GM23338 (cell line): ENCODE results near the gene C6orf89. TPM values are rescaled to one million over a fixed set of nuclear protein-coding genes. Genes with fewer than 3 reads are reported as not detected.
A peak's percentile ranks its signal among the peaks of the same experiment; 100 is the strongest.

Experiments used
- ATAC-seq: fragments of 200-7000 bp; cut with Tn5 transposase; 3 replicates; pipeline ENCODE4 v1.9.1; 2020
- DNase-seq: peaks from one replicate; pipeline ENCODE4 v3.0.0-alpha.2; 2015; ENCODE audit warnings: low spot score
- H2AFZ ChIP-seq: fragments of 200-600 bp; sonication (generic); 2 replicates; pipeline ENCODE4 v1.8.0; 2016; ENCODE audit warnings: antibody characterized with exemption, mild to moderate bottlenecking, moderate library complexity
- H3F3A ChIP-seq: fragments of 200-600 bp; sonication (generic); replicated peaks from 2 replicates; pipeline ENCODE4 v1.8.0; 2017; ENCODE audit warnings: antibody characterized with exemption, mixed run types, low read depth
- H3K27ac ChIP-seq: fragments of 200-600 bp; sonication (generic); 2 replicates; pipeline ENCODE4 v1.6.1; 2016; ENCODE audit warnings: low read depth
- H3K27me3 ChIP-seq: fragments of 200-600 bp; sonication (generic); 2 replicates; pipeline ENCODE4 v1.8.0; 2016; ENCODE audit warnings: mild to moderate bottlenecking, mixed run types, moderate library complexity; ENCODE audit not compliant: insufficient read depth
- H3K36me3 ChIP-seq: fragments of 200-600 bp; sonication (generic); 2 replicates; pipeline ENCODE4 v1.8.0; 2016; ENCODE audit warnings: mild to moderate bottlenecking; ENCODE audit not compliant: insufficient read depth
- H3K4me1 ChIP-seq: fragments of 200-600 bp; sonication (generic); 2 replicates; pipeline ENCODE4 v1.8.0; 2016; ENCODE audit warnings: mild to moderate bottlenecking, moderate library complexity; ENCODE audit not compliant: insufficient read depth
- H3K4me2 ChIP-seq: fragments of 200-600 bp; sonication (generic); 2 replicates; pipeline ENCODE4 v1.7.1; 2017; ENCODE audit warnings: mixed run types
- H3K4me3 ChIP-seq: fragments of 200-600 bp; sonication (generic); 2 replicates; pipeline ENCODE4 v1.6.1; 2016; ENCODE audit warnings: mixed run types
- H3K79me2 ChIP-seq: fragments of 200-600 bp; sonication (generic); replicated peaks from 2 replicates; pipeline ENCODE4 v1.8.0; 2017; ENCODE audit warnings: mild to moderate bottlenecking; ENCODE audit not compliant: insufficient read depth
- H3K9me2 ChIP-seq: fragments of 200-600 bp; sonication (generic); 2 replicates; pipeline ENCODE4 v1.8.0; 2017; ENCODE audit not compliant: insufficient read depth
- H4K20me1 ChIP-seq: fragments of 200-600 bp; sonication (generic); replicated peaks from 2 replicates; pipeline ENCODE4 v1.8.0; 2017; ENCODE audit warnings: mild to moderate bottlenecking; ENCODE audit not compliant: insufficient read depth
- H3K27ac Mint-ChIP-seq: 2 replicates; pipeline ENCODE4 v1.8.0; 2020; ENCODE audit warnings: inconsistent platforms, mild to moderate bottlenecking, moderate library complexity, mixed read lengths
- H3K27me3 Mint-ChIP-seq: 3 replicates; pipeline ENCODE4 v1.8.0; 2022; ENCODE audit warnings: low read depth, mild to moderate bottlenecking, moderate library complexity, mixed read lengths, inconsistent platforms; ENCODE audit not compliant: insufficient read depth, poor library complexity
- H3K36me3 Mint-ChIP-seq: 3 replicates; pipeline ENCODE4 v1.8.0; 2021; ENCODE audit warnings: low read depth, mild to moderate bottlenecking, inconsistent platforms, moderate library complexity, mixed read lengths
- H3K4me1 Mint-ChIP-seq: 3 replicates; pipeline ENCODE4 v1.8.0; 2020; ENCODE audit warnings: mild to moderate bottlenecking, inconsistent platforms, mixed read lengths
- H3K4me3 Mint-ChIP-seq: 3 replicates; pipeline ENCODE4 v1.8.0; 2021; ENCODE audit warnings: moderate library complexity, mild to moderate bottlenecking, inconsistent platforms, mixed read lengths
- H3K9me3 Mint-ChIP-seq: 3 replicates; pipeline ENCODE4 v1.8.0; 2020; ENCODE audit warnings: moderate library complexity, mild to moderate bottlenecking, inconsistent platforms, mixed read lengths
- CREB1 ChIP-seq: fragments of 250-450 bp; sonication (Bioruptor Pico); IDR thresholded peaks from 2 replicates; pipeline ENCODE4 v1.5.0; 2020; ENCODE audit warnings: low read depth, mild to moderate bottlenecking, moderate library complexity
- EZH2phosphoT487 ChIP-seq: fragments of 200-600 bp; sonication (generic); IDR thresholded peaks from one replicate; pipeline ENCODE4 v1.8.1; 2018; ENCODE audit warnings: antibody characterized with exemption; ENCODE audit not compliant: unreplicated experiment
- JUNB ChIP-seq: IDR thresholded peaks from one replicate; pipeline ENCODE4 v1.6.1; 2016; ENCODE audit warnings: antibody characterized with exemption; ENCODE audit not compliant: unreplicated experiment
- NANOG ChIP-seq: IDR thresholded peaks from 2 replicates; pipeline ENCODE4 v1.6.1; 2016; ENCODE audit warnings: antibody characterized with exemption, borderline replicate concordance
- POLR2AphosphoS5 ChIP-seq: IDR thresholded peaks from 2 replicates; pipeline ENCODE4 v1.6.1; 2016; ENCODE audit warnings: antibody characterized with exemption, low read depth
- STAT1 ChIP-seq: IDR thresholded peaks from one replicate; pipeline ENCODE4 v1.6.1; 2016; ENCODE audit warnings: antibody characterized with exemption; ENCODE audit not compliant: unreplicated experiment
- ZNF114 ChIP-seq: fragments of 250-450 bp; sonication (Bioruptor Pico); IDR thresholded peaks from 2 replicates; pipeline ENCODE4 v1.5.0; 2020; ENCODE audit warnings: mild to moderate bottlenecking, moderate library complexity
- ZNF331 ChIP-seq: fragments of 250-450 bp; sonication (Bioruptor Pico); IDR thresholded peaks from 2 replicates; pipeline ENCODE4 v1.5.0; 2020; ENCODE audit warnings: low read depth, mild to moderate bottlenecking, moderate library complexity
- polyA plus RNA-seq: library from polyadenylated mRNA; unstranded; fragments of >200 nt; fragmentation: Nextera tagmentation; extraction: Ambion mirVana; gene quantifications from 2 replicates; pipeline ENCODE4 v1.2.1, GENCODE V29; 2016
- total RNA-seq: library from RNA; depleted of rRNA; stranded (reverse); fragments of >200 nt; shearing (Covaris generic); gene quantifications from 2 replicates; pipeline ENCODE4 v1.2.3, GENCODE V29; 2014
- TF ChIP-seq, protein P1 (sequence below): fragments of 250-450 bp; sonication (Bioruptor Pico); IDR thresholded peaks from 2 replicates; pipeline ENCODE4 v1.5.0; 2020; ENCODE audit warnings: mild to moderate bottlenecking, moderate library complexity
- TF ChIP-seq, protein P2 (sequence below): IDR thresholded peaks from 2 replicates; pipeline ENCODE4 v1.6.1; 2016; ENCODE audit warnings: antibody characterized with exemption
- TF ChIP-seq, protein P3 (sequence below): IDR thresholded peaks from one replicate; pipeline ENCODE4 v1.6.1; 2018; ENCODE audit warnings: antibody characterized with exemption; ENCODE audit not compliant: unreplicated experiment
- TF ChIP-seq, protein P4 (sequence below), 2 experiments: fragments of 200-600 bp in 1 of 2; sonication (generic) in 1 of 2; conservative IDR thresholded peaks; 2 replicates each; pipeline versions ENCODE4 v1.5.1 to v1.6.1; 2016 to 2017; ENCODE audit warnings: antibody characterized with exemption in 2 of 2, low read depth in 2 of 2, mild to moderate bottlenecking in 2 of 2, moderate library complexity in 1 of 2

C6orf89 gene
- total and polyA plus RNA-seq, 2 experiments from 2014 or later = 3.7 to 7.9 TPM

DNA sequence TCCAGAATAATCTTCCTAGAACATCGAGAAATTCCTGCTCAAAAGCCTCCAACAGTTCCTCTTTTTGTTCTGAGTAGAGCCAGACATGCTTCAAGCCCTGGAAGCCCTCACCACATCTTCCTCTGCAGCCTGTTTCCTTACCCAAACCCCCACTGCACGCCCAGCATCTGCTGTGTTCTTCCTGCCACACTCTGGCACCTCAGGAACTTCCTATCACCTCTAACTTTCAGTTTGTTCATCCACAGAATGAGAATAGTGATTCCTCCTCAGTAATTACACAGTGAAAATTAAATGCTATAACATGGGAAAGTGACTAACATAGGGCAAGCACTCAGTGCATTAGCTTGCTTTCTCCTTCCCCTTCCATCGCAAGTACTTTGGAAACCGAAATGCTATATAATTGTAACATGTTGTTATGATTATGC lies 26.3 kb downstream of the C6orf89 start:
- Histone ChIP-seq H3K4me1 (no peaks in the 10 kb centered on the region), H3K27me3 (no peaks in the 10 kb centered on the region), H4K20me1 (no peaks in the 10 kb centered on the region), H3K4me3 (no peak overlapping the region), H3K4me2 (no peak overlapping the region), H2AFZ (no peak overlapping the region), H3F3A (no peaks in the 10 kb centered on the region), H3K36me3 (no peaks in the 10 kb centered on the region), H3K27ac (no peak overlapping the region), H3K79me2 (no peaks in the 10 kb centered on the region), H3K9me2 (no peaks in the 10 kb centered on the region)
- DNase-seq (no peak), ATAC-seq (no peak)
- Mint-ChIP-seq H3K27ac (0 out of 2 replicates have a peak overlapping the region, but pooled peaks have one; percentile 3), H3K27me3 (peaks cover 9% of the 10 kb centered on the region), H3K4me1 (peaks cover 8% of the 10 kb centered on the region), H3K36me3 (no peaks in the 10 kb centered on the region), H3K4me3 (no peak overlapping the region), H3K9me3 (no peaks in the 10 kb centered on the region)
- TF ChIP-seq, protein P1, sequence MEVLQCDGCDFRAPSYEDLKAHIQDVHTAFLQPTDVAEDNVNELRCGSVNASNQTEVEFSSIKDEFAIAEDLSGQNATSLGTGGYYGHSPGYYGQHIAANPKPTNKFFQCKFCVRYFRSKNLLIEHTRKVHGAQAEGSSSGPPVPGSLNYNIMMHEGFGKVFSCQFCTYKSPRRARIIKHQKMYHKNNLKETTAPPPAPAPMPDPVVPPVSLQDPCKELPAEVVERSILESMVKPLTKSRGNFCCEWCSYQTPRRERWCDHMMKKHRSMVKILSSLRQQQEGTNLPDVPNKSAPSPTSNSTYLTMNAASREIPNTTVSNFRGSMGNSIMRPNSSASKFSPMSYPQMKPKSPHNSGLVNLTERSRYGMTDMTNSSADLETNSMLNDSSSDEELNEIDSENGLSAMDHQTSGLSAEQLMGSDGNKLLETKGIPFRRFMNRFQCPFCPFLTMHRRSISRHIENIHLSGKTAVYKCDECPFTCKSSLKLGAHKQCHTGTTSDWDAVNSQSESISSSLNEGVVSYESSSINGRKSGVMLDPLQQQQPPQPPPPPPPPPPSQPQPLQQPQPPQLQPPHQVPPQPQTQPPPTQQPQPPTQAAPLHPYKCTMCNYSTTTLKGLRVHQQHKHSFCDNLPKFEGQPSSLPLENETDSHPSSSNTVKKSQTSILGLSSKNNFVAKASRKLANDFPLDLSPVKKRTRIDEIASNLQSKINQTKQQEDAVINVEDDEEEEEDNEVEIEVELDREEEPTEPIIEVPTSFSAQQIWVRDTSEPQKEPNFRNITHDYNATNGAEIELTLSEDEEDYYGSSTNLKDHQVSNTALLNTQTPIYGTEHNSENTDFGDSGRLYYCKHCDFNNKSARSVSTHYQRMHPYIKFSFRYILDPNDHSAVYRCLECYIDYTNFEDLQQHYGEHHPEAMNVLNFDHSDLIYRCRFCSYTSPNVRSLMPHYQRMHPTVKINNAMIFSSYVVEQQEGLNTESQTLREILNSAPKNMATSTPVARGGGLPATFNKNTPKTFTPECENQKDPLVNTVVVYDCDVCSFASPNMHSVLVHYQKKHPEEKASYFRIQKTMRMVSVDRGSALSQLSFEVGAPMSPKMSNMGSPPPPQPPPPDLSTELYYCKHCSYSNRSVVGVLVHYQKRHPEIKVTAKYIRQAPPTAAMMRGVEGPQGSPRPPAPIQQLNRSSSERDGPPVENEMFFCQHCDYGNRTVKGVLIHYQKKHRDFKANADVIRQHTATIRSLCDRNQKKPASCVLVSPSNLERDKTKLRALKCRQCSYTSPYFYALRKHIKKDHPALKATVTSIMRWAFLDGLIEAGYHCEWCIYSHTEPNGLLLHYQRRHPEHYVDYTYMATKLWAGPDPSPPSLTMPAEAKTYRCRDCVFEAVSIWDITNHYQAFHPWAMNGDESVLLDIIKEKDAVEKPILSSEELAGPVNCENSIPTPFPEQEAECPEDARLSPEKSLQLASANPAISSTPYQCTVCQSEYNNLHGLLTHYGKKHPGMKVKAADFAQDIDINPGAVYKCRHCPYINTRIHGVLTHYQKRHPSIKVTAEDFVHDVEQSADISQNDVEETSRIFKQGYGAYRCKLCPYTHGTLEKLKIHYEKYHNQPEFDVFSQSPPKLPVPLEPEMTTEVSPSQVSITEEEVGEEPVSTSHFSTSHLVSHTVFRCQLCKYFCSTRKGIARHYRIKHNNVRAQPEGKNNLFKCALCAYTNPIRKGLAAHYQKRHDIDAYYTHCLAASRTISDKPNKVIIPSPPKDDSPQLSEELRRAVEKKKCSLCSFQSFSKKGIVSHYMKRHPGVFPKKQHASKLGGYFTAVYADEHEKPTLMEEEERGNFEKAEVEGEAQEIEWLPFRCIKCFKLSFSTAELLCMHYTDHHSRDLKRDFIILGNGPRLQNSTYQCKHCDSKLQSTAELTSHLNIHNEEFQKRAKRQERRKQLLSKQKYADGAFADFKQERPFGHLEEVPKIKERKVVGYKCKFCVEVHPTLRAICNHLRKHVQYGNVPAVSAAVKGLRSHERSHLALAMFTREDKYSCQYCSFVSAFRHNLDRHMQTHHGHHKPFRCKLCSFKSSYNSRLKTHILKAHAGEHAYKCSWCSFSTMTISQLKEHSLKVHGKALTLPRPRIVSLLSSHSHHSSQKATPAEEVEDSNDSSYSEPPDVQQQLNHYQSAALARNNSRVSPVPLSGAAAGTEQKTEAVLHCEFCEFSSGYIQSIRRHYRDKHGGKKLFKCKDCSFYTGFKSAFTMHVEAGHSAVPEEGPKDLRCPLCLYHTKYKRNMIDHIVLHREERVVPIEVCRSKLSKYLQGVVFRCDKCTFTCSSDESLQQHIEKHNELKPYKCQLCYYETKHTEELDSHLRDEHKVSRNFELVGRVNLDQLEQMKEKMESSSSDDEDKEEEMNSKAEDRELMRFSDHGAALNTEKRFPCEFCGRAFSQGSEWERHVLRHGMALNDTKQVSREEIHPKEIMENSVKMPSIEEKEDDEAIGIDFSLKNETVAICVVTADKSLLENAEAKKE (CRISPR knock-in tag) = no peak
- no peak for TF ChIP-seq ZNF331
- TF ChIP-seq, protein P2, sequence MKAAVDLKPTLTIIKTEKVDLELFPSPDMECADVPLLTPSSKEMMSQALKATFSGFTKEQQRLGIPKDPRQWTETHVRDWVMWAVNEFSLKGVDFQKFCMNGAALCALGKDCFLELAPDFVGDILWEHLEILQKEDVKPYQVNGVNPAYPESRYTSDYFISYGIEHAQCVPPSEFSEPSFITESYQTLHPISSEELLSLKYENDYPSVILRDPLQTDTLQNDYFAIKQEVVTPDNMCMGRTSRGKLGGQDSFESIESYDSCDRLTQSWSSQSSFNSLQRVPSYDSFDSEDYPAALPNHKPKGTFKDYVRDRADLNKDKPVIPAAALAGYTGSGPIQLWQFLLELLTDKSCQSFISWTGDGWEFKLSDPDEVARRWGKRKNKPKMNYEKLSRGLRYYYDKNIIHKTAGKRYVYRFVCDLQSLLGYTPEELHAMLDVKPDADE = no peak
- TF ChIP-seq ZNF114 = no peak
- TF ChIP-seq POLR2AphosphoS5 = no peak
- TF ChIP-seq, protein P3, sequence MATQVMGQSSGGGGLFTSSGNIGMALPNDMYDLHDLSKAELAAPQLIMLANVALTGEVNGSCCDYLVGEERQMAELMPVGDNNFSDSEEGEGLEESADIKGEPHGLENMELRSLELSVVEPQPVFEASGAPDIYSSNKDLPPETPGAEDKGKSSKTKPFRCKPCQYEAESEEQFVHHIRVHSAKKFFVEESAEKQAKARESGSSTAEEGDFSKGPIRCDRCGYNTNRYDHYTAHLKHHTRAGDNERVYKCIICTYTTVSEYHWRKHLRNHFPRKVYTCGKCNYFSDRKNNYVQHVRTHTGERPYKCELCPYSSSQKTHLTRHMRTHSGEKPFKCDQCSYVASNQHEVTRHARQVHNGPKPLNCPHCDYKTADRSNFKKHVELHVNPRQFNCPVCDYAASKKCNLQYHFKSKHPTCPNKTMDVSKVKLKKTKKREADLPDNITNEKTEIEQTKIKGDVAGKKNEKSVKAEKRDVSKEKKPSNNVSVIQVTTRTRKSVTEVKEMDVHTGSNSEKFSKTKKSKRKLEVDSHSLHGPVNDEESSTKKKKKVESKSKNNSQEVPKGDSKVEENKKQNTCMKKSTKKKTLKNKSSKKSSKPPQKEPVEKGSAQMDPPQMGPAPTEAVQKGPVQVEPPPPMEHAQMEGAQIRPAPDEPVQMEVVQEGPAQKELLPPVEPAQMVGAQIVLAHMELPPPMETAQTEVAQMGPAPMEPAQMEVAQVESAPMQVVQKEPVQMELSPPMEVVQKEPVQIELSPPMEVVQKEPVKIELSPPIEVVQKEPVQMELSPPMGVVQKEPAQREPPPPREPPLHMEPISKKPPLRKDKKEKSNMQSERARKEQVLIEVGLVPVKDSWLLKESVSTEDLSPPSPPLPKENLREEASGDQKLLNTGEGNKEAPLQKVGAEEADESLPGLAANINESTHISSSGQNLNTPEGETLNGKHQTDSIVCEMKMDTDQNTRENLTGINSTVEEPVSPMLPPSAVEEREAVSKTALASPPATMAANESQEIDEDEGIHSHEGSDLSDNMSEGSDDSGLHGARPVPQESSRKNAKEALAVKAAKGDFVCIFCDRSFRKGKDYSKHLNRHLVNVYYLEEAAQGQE = no peak
- TF ChIP-seq NANOG = no peak
- TF ChIP-seq STAT1 = no peak
- no peak for TF ChIP-seq JUNB
- no peak for TF ChIP-seq EZH2phosphoT487
- TF ChIP-seq, protein P4, sequence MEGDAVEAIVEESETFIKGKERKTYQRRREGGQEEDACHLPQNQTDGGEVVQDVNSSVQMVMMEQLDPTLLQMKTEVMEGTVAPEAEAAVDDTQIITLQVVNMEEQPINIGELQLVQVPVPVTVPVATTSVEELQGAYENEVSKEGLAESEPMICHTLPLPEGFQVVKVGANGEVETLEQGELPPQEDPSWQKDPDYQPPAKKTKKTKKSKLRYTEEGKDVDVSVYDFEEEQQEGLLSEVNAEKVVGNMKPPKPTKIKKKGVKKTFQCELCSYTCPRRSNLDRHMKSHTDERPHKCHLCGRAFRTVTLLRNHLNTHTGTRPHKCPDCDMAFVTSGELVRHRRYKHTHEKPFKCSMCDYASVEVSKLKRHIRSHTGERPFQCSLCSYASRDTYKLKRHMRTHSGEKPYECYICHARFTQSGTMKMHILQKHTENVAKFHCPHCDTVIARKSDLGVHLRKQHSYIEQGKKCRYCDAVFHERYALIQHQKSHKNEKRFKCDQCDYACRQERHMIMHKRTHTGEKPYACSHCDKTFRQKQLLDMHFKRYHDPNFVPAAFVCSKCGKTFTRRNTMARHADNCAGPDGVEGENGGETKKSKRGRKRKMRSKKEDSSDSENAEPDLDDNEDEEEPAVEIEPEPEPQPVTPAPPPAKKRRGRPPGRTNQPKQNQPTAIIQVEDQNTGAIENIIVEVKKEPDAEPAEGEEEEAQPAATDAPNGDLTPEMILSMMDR (conservative IDR thresholded peaks at IDR 0.05; ENCODE audit: low read depth in 2 of 2) = no peak
- no peak for TF ChIP-seq CREB1 (CRISPR knock-in tag)
